HepG2 (cell line): Measurements from ENCODE around the gene ABHD11. TPM values are rescaled to one million over a fixed set of nuclear protein-coding genes. Genes with fewer than 3 reads are reported as not detected.

ENCODE experiments used
- ARNT ChIP-seq: fragments of 450-650 bp; IDR thresholded peaks from 2 replicates; pipeline ENCODE4 v1.6.1; 2017
- GATAD1 ChIP-seq: IDR thresholded peaks from 2 replicates; pipeline ENCODE4 v1.6.1; 2016; ENCODE audit warnings: missing genetic modification reagents, missing compliant biosample characterization
- MAZ ChIP-seq, 2 experiments: sonication (generic) in 1 of 2; formaldehyde crosslinking in 1 of 2; IDR thresholded peaks; 2 replicates each; pipeline versions ENCODE4 v1.5.0 to v1.6.1; 2012 to 2020; ENCODE audit warnings: low read depth in 2 of 2, mild to moderate bottlenecking in 2 of 2, borderline replicate concordance in 1 of 2, improper control_type of control experiment in 1 of 2, low read length in 1 of 2, missing genetic modification reagents in 1 of 2, moderate library complexity in 1 of 2
- MED1 ChIP-seq: sonication (generic); formaldehyde crosslinking; IDR thresholded peaks from 2 replicates; pipeline ENCODE4 v1.4.0; 2020; ENCODE audit warnings: missing genetic modification reagents
- NCOR1 ChIP-seq: fragments of 200-600 bp; sonication (generic); IDR thresholded peaks from 2 replicates; pipeline ENCODE4 v1.7.0; 2017; ENCODE audit warnings: antibody characterized with exemption, low read length, borderline replicate concordance
- NFE2L1 ChIP-seq: sonication (generic); formaldehyde crosslinking; IDR thresholded peaks from 2 replicates; pipeline ENCODE4 v1.4.0; 2020; ENCODE audit warnings: missing genetic modification reagents, mild to moderate bottlenecking, borderline replicate concordance
- NFIC ChIP-seq: IDR thresholded peaks from 2 replicates; pipeline ENCODE4 v1.6.1; 2012; ENCODE audit warnings: mild to moderate bottlenecking, low read length, inconsistent platforms
- NRL ChIP-seq: sonication (generic); formaldehyde crosslinking; IDR thresholded peaks from 2 replicates; pipeline ENCODE4 v1.5.0; 2020; ENCODE audit warnings: missing genetic modification reagents, mild to moderate bottlenecking, moderate library complexity, borderline replicate concordance
- PCBP1 ChIP-seq: fragments of 200-400 bp; formaldehyde crosslinking; IDR thresholded peaks from 2 replicates; pipeline ENCODE4 v1.6.1; 2017; ENCODE audit warnings: mild to moderate bottlenecking, low read depth, low read length, borderline replicate concordance
- RAD51 ChIP-seq: fragments of 450-650 bp; IDR thresholded peaks from 2 replicates; pipeline ENCODE4 v1.6.1; 2016; ENCODE audit warnings: borderline replicate concordance
- RBM22 ChIP-seq: fragments of 200-400 bp; formaldehyde crosslinking; optimal IDR thresholded peaks from 2 replicates; pipeline ENCODE3; 2017; ENCODE audit warnings: mild to moderate bottlenecking, low read length, moderate library complexity
- SRY ChIP-seq: sonication (generic); formaldehyde crosslinking; IDR thresholded peaks from 2 replicates; pipeline ENCODE4 v1.8.0; 2022; ENCODE audit warnings: mild to moderate bottlenecking, missing genetic modification reagents
- THAP8 ChIP-seq: sonication (generic); formaldehyde crosslinking; IDR thresholded peaks from 2 replicates; pipeline ENCODE4 v1.5.1; 2020; ENCODE audit warnings: missing genetic modification reagents, mild to moderate bottlenecking, borderline replicate concordance
- ZKSCAN5 ChIP-seq: sonication (generic); formaldehyde crosslinking; IDR thresholded peaks from 2 replicates; pipeline ENCODE4 v1.5.1; 2020; ENCODE audit warnings: mild to moderate bottlenecking, missing genetic modification reagents
- ZNF264 ChIP-seq: sonication (generic); formaldehyde crosslinking; IDR thresholded peaks from 2 replicates; pipeline ENCODE4 v1.4.0; 2020; ENCODE audit warnings: missing genetic modification reagents
- ZNF484 ChIP-seq: sonication (generic); formaldehyde crosslinking; IDR thresholded peaks from 2 replicates; pipeline ENCODE4 v1.5.1; 2020; ENCODE audit warnings: mild to moderate bottlenecking, low read depth, missing genetic modification reagents, borderline replicate concordance
- ZNF747 ChIP-seq: sonication (generic); formaldehyde crosslinking; IDR thresholded peaks from 2 replicates; pipeline ENCODE4 v1.8.1; 2023; ENCODE audit warnings: missing genetic modification reagents, mild to moderate bottlenecking, borderline replicate concordance
- ZNF772 ChIP-seq: sonication (generic); formaldehyde crosslinking; IDR thresholded peaks from 2 replicates; pipeline ENCODE4 v1.5.0; 2020; ENCODE audit warnings: mild to moderate bottlenecking, missing genetic modification reagents
- polyA plus RNA-seq, 8 experiments: library from polyadenylated mRNA; depleted of rRNA in 3 of 8; stranded (reverse) in 7 of 8; unstranded in 1 of 8; fragments of >200 nt; fragmentation: Illumina TruSeq in 4 of 8; extraction: Trizol in 4 of 8; gene quantifications; 2 replicates each; pipeline versions ENCODE4 v1.2.1 to v1.2.3, GENCODE V29; 2011 to 2016; ENCODE audit warnings: low read depth in 4 of 8, missing spikeins in 1 of 8, mixed read lengths in 1 of 8; ENCODE audit not compliant: insufficient read depth in 1 of 8
- total RNA-seq, 5 experiments: library from RNA; depleted of rRNA; stranded (reverse); fragments of >200 nt; fragmentation: Illumina TruSeq; extraction: Trizol; gene quantifications; 2 replicates each; pipeline ENCODE4 v1.2.3, GENCODE V29; 2016; ENCODE audit warnings: low read depth in 1 of 5
- TF ChIP-seq, protein P1 (sequence below): sonication (generic); formaldehyde crosslinking; conservative IDR thresholded peaks from 2 replicates; pipeline ENCODE4 v1.4.0; 2020; ENCODE audit warnings: missing genetic modification reagents
- TF ChIP-seq, protein P2 (sequence below): sonication (generic); formaldehyde crosslinking; IDR thresholded peaks from 2 replicates; pipeline ENCODE4 v1.9.0; 2022; ENCODE audit warnings: missing genetic modification reagents, mild to moderate bottlenecking, borderline replicate concordance
- TF ChIP-seq, protein P3 (sequence below): sonication (generic); formaldehyde crosslinking; IDR thresholded peaks from 2 replicates; pipeline ENCODE4 v1.4.0; 2020; ENCODE audit warnings: missing genetic modification reagents

Gene ABHD11
- total and polyA plus RNA-seq, 2 of the 13 experiments (the other 11 are each of a cell fraction or from before 2014, with no cell fraction given) = 7.0 to 8.1 TPM

GRCh38 chr7:73734619-73735527 lies 3.7 kb downstream of the ABHD11 start (continued):
- TF ChIP-seq RBM22 (peak; percentile 17), RAD51 (no peak), ZNF772 (CRISPR knock-in tag) (peak; percentile 56), PCBP1 (no peak), GATAD1 (peak; percentile 79), MAZ (IDR thresholded peaks at IDR 0.05; ENCODE audit: borderline replicate concordance, low read depth, low read length) (no peak), MAZ (CRISPR knock-in tag; IDR thresholded peaks at IDR 0.05; ENCODE audit: low read depth) (peak; percentile 80), ARNT (no peak), ZKSCAN5 (CRISPR knock-in tag) (no peak), ZNF484 (CRISPR knock-in tag) (no peak), SRY (CRISPR knock-in tag) (peak; percentile 38; the same call in 1 of the 2 replicates), NFE2L1 (CRISPR knock-in tag) (no peak), NCOR1 (no peak), ZNF264 (CRISPR knock-in tag) (no peak), THAP8 (CRISPR knock-in tag) (no peak), ZNF747 (CRISPR knock-in tag) (peak; percentile 51; the same call in 1 of the 2 replicates), NRL (CRISPR knock-in tag) (peak; percentile 53; the same call in 1 of the 2 replicates), NFIC (no peak), MED1 (CRISPR knock-in tag) (0 out of 2 replicates have a peak, but pooled peaks have one; percentile 19)
- TF ChIP-seq, protein P1, sequence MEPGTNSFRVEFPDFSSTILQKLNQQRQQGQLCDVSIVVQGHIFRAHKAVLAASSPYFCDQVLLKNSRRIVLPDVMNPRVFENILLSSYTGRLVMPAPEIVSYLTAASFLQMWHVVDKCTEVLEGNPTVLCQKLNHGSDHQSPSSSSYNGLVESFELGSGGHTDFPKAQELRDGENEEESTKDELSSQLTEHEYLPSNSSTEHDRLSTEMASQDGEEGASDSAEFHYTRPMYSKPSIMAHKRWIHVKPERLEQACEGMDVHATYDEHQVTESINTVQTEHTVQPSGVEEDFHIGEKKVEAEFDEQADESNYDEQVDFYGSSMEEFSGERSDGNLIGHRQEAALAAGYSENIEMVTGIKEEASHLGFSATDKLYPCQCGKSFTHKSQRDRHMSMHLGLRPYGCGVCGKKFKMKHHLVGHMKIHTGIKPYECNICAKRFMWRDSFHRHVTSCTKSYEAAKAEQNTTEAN (CRISPR knock-in tag) = no peak
- TF ChIP-seq, protein P2, sequence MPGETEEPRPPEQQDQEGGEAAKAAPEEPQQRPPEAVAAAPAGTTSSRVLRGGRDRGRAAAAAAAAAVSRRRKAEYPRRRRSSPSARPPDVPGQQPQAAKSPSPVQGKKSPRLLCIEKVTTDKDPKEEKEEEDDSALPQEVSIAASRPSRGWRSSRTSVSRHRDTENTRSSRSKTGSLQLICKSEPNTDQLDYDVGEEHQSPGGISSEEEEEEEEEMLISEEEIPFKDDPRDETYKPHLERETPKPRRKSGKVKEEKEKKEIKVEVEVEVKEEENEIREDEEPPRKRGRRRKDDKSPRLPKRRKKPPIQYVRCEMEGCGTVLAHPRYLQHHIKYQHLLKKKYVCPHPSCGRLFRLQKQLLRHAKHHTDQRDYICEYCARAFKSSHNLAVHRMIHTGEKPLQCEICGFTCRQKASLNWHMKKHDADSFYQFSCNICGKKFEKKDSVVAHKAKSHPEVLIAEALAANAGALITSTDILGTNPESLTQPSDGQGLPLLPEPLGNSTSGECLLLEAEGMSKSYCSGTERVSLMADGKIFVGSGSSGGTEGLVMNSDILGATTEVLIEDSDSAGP (CRISPR knock-in tag) = peak; percentile 69
- TF ChIP-seq, protein P3, sequence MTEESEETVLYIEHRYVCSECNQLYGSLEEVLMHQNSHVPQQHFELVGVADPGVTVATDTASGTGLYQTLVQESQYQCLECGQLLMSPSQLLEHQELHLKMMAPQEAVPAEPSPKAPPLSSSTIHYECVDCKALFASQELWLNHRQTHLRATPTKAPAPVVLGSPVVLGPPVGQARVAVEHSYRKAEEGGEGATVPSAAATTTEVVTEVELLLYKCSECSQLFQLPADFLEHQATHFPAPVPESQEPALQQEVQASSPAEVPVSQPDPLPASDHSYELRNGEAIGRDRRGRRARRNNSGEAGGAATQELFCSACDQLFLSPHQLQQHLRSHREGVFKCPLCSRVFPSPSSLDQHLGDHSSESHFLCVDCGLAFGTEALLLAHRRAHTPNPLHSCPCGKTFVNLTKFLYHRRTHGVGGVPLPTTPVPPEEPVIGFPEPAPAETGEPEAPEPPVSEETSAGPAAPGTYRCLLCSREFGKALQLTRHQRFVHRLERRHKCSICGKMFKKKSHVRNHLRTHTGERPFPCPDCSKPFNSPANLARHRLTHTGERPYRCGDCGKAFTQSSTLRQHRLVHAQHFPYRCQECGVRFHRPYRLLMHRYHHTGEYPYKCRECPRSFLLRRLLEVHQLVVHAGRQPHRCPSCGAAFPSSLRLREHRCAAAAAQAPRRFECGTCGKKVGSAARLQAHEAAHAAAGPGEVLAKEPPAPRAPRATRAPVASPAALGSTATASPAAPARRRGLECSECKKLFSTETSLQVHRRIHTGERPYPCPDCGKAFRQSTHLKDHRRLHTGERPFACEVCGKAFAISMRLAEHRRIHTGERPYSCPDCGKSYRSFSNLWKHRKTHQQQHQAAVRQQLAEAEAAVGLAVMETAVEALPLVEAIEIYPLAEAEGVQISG = peak; percentile 35; the same call in 1 of the 2 replicates
